HG02885 (cell line): ENCODE data around the gene BCAS1.

Experiments
- ATAC-seq: cut with Tn5 transposase; IDR thresholded peaks from one replicate; pipeline ENCODE4 v1.9.1; 2021; ENCODE audit warnings: mild to moderate bottlenecking; ENCODE audit not compliant: unreplicated experiment, poor library complexity

Gene BCAS1

DNA sequence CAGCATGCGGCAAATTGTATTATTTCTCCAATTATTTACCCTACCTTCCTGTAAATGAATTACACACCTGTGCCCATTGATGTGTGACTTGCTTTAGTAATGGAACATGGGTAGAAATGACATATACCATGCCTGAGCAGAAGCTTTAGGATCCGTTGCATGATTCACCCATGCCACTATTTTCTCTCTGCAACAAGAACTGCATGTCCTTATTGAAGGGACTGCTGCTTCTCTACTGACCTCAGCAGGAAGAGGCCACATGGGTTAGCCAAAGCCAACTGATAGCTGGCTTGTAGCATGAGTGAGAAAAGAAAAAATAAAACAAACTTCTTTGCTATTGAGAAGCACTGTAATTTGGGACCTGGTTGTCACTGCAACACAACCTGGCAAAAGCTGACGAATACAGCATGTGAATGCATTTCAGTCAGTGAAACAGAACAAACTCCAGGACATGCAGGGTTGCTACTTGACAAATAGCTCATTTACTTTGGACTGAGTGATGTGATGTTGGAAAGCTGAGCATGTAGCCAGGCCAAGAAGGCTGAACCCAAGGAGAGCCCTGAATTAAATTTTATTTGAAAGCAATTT, 99.2 kb downstream of the BCAS1 start:
- no peak for ATAC-seq

DNA sequence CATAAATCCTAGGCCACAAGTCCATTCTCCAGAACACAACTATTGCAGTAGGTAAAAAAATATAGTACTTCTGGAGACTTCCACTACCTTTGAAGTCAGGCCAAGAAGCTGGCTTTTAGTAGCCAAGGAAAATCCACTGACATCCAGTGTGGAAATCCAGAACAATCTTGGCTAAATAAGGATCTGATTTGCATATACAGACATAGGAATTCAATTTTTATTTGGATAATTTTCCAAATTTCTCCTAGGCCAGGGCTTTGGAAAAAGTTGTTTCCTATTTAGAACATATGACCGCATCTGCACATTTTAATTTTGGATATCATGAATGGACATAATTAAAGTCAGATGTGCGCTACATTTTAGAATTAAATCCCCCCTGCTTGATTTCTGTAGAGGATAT, 100.2 kb downstream of the BCAS1 start:
- ATAC-seq = no peak

DNA sequence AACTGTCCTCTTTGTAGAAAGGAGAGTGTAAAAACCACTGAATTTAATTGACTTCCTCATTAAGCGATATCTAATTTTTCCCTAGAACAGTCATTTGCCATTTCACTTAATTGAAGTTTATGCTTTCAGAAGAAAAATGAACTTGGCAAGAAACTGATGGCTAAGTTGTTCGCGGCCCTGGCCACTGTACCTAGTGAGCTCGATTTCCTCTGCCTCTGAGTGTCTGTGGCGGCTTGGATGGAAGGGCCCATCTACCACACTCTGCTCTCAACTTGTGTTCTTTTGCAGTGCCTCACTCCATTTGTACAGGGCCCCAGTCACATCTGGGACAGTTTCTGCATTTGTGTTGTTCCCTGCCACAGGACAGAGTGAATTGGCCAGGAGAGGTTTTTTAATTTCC, 102.9 kb downstream of the BCAS1 start:
- ATAC-seq = no peak

DNA sequence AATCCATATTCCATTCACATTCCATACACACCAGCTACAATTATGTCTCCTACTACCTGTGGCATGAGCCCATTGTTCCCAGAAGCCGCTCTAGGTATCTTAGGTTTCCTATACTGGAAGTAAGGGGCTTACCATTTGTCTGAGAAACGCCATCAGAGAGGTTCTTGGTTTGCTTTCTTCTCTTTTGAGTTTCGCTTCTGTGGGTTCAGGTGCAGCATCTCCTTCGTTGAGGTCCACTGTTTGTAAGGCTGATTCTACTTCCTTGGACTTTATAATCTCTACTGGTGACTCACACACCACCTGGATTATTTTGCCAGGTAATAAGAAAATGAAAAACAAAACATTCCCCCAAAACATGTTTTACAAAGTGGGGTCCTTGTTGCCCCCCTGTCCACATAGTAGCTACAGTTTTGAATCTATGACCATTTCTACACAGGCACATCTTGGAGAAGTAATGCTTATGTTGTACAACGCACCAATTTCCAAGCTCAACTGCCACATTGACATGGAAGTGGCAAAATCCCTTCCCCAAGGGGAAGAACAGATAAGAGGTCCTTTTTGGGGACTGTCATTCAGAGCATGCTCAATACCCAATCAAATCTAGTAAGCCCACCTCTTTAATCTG, 103.5 kb downstream of the BCAS1 start:
- ATAC-seq = no peak

DNA sequence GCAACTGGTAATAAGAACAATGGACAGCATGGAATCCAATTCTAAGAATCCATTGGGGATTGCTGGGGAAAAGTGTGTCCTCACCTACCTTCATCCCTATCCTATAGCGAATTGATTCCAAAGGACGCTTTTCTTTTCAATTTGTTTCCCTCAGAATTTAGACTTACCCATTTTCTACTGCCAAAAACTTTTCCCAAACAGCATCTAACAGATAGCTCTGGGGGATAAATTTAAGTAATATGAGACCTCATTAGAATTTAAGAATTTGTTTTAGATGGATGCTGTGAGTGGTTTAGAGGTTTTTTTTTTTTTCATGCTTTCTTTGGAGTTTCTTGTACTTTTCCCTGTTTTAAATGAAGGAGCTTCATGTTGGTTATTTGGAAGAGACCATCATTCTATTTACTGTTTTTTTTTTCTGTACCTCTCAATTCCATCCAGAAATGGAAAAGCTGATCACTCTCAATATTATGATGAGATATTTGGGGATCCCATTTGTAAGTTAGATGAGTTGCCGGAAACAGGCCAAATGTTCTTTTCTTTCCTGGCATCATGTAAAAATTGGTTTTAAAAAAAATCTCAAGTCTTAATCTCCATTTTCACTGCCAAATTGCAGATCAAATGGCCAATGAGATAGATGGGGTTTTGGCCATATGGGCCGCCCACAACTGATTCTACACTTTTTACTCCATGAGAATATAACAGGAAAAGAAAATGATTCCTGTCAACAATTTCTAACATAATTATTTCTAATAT, 105.7 kb downstream of the BCAS1 start:
- ATAC-seq = no peak

DNA sequence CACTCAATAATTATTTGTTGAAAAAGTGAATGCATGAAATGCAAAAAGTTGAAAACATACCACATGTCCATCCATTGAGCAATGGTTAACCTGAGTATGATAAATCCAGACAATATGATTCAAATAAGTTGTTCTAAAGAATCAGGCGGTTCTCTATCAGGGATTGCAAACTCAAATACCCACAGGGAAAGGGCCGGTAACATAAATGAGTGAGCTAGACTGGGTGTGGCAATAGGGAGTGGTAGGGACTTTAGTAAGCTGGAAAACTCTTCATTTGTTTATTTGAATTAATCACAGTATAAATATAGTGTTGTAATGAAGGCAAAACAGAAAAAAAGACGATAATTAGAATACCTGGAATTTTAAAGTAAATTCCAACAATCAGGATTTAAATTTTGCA, 106.3 kb downstream of the BCAS1 start:
- ATAC-seq = no peak

DNA sequence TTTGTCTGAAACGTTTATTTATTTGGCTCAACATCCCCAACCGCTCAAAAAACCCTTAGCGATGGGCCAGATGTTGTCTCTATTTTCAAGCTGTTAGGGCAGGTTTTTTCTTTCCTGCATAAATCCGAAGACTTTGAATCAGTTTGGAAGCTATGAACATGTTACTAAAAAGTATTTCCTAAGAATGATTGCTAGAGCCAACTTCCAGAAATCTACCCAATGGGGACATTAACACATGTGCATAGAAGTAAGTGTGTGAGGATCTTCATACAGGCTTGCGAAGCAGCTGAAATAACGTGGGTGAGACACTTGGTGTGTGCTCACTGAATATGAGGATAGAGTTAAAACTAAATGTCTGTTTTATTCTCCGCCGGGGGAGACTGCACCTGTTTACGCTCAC, 106.8 kb downstream of the BCAS1 start:
- ATAC-seq = no peak

DNA sequence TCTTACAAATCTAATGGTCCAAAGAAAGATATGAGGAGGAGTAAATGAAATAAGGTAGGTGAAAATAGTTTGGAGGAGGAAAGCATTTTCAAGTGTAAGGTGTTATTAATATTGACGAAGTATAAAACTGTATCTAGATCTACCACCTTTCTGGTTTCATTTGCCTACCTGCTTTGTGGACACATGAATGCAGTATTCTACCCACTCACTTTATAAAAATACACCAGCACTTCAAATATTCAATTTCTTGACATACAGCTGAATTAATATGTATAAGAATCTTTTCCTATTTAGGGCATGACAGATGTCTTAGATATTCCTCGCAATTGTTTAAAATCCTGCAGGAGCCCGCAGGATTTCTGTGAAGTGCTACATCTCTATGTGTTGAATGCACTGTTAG, 108.0 kb downstream of the BCAS1 start:
- no peak for ATAC-seq

DNA sequence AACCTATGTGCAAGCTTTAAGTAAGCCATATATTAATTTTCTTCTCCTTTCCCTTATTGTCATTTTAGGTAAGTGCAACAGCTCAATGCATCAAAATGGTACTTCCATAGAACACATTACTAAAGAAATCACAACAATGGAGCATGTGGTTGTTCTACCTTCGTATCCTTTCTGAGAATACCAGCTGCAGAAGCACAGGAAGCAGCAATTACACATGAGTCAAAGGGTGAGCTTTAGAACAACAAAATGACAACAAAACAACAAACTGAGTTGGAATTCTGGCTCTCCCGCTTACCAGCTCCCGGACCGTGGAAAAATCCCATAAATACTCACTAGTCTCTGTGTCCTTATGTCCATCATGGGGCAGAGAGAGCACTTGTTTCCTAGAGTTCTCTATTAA, 108.9 kb downstream of the BCAS1 start:
- no peak for ATAC-seq

DNA sequence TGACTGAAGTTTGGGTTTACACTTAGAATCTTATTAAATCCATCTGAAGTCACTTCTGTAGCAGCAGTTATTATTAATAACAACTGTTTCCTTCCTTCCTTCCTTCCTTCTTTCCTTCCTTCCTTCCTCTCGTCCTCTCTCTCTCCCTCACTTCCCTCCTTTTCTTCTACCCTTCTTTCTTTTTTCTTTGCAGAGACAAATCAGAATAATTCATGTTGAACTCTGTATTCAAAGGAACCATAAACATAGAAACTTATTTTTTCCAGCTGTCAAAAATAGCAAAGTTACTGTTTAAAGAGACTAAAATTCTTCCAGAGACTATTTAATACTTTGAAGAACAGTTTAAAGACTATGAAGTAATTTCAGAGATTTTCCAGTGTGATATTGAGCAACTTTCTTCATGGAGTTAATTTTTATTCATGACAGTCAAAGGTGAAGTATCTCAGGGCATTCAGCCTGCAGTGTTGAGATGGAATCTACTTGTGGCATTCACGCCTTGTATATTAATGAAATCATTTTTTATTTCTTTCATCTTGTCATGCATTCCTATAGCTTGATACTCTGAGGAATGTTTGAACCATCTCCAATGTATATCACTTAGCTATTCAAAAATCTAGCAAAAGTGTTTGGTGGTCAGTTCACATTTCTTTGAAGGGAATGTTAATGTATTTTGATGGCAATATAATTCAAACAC, 109.7 kb downstream of the BCAS1 start:
- ATAC-seq = no peak

DNA sequence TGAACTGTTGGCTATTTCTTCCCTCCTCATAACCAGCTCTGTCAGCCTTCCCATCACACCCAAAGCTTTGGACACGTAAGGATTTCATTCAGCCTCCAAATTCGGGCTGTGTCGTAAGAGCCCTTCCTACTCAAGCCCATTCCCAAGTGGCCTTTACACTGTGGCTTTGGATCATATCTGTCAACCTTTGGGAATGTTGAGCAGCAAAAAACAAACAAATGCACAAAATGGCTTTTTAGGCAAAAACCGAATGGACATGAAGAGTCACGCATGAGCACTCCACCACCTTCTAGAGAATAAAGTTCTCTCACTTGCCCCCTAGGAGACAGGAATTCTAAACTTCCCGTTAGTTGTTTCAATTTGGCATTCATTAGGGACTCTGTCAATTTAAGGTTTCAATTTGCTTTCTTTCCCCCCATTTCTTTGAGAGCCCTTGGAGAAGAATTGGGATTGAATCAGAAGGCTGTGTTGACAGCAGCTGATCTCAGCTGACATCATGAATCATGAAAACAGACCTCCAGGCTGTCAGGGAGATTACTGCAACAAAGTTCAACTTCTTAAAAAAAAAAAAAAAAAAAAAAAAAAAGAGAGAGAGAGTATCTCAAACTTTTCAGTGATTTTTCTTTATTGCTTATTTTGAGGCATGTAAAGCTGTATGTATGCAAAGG, 110.3 kb downstream of the BCAS1 start:
- ATAC-seq = no peak

DNA sequence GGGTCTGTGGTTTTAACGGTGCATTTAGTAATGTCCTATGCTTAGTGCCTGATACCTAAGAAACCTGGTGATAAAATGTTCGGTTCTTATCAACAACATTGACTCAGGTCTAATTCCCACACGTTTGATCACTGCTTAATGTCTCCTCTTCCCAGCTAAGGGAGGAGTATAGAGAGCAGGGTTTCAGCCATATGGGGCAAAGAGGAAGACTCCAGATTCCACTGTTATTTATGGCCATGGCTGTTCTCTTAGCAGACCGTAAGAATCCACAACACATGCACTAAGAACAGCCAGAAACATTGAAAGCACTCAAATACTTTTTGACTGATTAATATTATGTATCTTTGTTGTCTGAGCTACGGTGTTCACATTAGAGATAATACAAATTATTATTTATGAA, 112.1 kb downstream of the BCAS1 start:
- no peak for ATAC-seq

DNA sequence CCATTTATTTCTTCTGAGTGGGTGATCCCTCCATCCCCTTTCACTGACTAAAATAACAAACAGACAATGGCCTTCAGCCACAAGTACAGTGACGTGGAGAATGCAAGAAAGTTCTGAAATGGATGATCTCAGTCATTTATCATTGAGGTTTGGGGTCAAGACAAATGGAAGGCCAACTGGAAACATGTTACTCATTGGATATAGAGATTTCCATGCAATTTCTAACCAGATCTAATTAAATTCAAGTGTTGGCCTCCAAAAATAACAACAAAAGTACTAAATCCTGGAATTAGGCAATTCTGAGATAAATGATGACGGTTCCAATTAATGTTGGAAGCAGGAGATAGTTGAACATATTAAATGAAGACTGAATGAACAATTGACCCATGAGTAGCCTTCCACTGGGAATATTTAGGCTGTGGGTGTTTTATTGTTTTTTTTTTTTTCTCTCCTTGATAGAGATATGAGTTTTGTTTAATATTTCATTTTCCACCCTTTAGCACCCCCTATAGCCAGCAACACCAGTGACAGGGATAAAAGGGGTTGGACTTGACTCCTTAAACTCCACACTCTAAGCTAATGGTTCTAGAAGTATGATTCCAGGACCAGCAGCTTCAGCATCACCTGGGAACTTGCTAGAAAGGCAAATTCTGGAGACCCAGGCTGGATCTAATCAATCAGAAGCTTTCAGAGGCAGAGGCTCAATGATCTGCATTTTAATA, 112.8 kb downstream of the BCAS1 start:
- no peak for ATAC-seq

DNA sequence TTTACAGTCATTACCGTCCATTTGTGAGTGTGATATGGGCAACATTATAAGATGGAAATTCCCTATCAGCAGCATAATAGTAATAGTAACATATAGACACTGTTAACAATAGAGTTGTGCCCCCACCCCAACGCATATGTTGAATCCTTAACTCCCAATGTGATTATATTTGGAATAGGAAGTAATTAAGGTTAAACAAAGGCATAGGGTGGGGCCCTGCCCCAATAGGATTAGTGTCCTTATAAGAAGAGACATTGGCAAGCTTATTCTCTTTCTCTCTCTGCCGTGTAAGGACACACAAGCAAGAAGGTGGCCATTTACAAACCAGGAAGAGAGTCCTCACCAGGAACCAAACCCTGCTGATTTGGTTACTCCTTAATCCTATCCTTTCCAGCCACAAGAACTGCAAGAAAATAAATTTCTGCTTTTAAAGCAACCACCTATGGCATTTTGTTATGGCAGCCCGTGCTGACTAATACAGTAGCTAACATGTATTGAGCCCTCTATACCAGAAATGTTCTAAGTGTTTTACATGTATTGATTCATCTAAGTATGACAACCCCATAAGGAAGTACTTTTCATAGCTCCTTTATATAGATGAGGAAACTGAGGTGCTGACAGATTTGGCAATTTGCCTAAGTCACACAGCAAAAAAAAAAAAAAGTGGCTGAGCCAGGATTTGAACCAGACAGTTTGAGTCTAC, 114.2 kb downstream of the BCAS1 start:
- no peak for ATAC-seq

DNA sequence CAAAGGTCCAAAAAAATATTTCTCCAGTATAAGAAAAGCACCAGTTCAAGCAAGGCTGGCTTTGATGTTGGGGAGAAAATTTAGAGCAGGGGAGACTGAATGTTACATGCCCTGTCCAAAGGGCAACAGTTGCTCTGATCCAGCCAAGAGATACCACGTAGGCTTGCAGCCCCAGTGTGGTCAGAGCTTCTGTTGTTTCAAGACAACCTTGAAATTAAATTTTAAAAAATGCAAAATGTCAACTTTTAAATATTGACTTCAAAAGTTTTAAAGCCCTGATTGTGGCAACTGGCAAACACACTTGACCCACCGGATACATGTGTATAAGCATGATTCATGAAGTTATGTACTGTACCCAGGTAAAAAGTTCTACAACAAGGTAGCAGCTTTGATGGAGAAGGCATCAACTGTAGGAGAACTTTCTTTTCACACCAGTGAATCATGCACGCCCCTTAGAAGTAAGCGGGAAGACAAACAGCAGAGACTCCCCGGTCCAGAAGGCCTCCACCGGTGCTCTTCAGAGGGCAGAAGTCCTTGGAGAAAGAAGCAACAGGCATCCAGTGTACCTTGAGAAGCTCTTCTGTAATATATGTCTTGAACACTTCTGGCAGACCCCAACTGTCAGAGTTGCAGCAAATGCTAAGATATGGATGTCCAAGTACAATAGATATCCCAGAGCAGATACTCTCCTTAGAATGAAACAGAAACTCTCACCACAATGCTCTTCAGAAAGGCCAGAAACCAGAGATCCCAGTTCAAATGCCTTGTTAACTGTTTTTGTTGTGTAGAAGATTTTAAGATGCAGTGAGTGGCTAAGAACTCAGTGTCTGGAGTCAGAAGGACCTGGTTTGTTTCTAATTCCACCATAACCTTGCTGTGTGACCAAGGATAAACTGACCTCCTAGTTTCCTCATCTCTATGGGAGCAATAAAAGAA, 115.4 kb downstream of the BCAS1 start:
- ATAC-seq = no peak

DNA sequence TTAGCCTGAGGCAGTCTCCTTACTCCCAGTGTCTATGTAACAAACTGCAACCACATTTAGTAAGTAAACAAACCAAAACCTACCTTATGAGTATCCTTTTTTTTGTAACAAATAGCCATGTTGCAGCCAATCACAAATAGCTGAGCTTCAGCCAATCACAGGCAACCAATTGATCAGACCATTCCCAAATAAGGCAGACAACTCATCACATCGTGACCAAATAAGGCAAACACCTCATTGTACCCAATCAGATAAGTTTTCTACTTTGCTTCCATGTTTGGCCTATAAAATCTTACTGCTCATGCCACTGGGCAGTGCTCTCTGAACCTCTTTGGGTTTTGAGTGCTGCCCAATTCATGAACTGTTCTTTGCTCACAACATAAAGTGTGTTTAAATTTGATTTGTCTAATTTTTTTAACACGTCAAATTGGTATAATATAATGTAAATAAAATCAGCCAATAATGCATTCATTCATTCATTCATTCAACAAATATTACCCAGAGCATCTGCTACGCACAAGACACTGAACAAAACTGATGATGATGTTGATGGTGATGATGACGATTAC, 117.8 kb downstream of the BCAS1 start:
- no peak for ATAC-seq

DNA sequence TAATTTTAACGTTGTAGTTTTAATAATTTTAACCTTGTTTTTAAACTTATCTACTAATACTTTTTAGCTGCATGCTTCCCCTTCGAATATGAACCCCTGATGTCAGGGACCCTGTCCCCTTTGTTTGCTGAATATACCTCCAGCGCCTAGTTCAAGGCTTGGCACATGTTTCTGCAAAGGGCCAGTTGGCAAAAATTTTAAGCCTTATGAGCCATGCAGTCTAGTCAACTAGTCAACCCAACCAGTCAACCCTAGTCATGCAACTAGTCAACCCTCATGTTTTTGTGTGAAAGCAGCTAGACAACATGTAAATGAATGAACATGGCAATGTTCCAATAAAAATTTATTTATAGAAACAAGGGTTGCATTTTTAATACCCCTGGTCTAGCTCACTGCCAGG, 119.8 kb downstream of the BCAS1 start:
- ATAC-seq = no peak

DNA sequence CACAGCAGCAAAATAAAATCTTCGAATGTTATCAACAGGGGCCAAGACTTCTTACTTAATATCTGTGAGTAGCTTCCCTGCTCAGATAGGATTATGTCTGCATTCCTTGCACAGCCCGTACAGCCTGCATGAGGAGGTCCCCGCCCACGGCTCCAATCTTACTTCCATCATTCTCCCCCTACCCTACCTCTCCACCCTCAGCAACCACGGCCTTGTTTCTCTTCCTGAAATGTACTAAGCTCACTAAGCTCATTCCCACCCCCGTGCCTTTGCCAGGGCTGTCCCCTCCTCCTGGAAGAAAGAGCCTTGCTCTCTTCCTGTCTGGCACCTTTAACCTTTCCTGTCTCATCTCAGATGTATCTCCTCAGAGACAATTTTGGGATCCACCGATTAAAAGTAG, 120.4 kb downstream of the BCAS1 start:
- peak; percentile 5 for ATAC-seq
